Endodermal cell (in vitro differentiated cells): ENCODE results near the gene THSD1. TPM values are rescaled to one million over a fixed set of nuclear protein-coding genes. Genes with fewer than 3 reads are reported as not detected.
"Not testable (repeated sequence)": the region's sequence is repeated elsewhere in the genome, so short reads cannot be mapped to it uniquely, and the experiment has no call there.

Experiments used
- DNase-seq: peaks from one replicate; pipeline ENCODE4 v3.0.0-alpha.2; 2017
- H3K27ac ChIP-seq: 2 replicates; pipeline ENCODE4 v1.5.1; 2013; ENCODE audit warnings: mild to moderate bottlenecking, low read depth, low read length, moderate library complexity
- H3K27me3 ChIP-seq: 2 replicates; pipeline ENCODE4 v1.6.1; 2013; ENCODE audit warnings: mild to moderate bottlenecking, low read length, moderate library complexity; ENCODE audit not compliant: insufficient read depth, control insufficient read depth, poor library complexity, severe bottlenecking
- H3K36me3 ChIP-seq: 2 replicates; pipeline ENCODE4 v1.7.0; 2013; ENCODE audit warnings: mild to moderate bottlenecking, low read length, moderate library complexity; ENCODE audit not compliant: control insufficient read depth, insufficient read depth
- H3K4me1 ChIP-seq: one replicate; pipeline ENCODE4 v1.7.0; 2013; ENCODE audit warnings: low read length; ENCODE audit not compliant: control insufficient read depth, insufficient read depth
- H3K4me3 ChIP-seq: 2 replicates; pipeline ENCODE4 v1.5.1; 2013; ENCODE audit warnings: mild to moderate bottlenecking, low read length, moderate library complexity
- H3K9ac ChIP-seq: 2 replicates; pipeline ENCODE4 v1.6.1; 2013; ENCODE audit warnings: mild to moderate bottlenecking, low read length, moderate library complexity; ENCODE audit not compliant: poor library complexity, severe bottlenecking; ENCODE audit errors: extremely low read depth
- H3K9me3 ChIP-seq: 2 replicates; pipeline ENCODE4 v1.6.1; 2013; ENCODE audit warnings: mild to moderate bottlenecking, low read length, moderate library complexity; ENCODE audit not compliant: control insufficient read depth
- H3K27ac Mint-ChIP-seq: 2 replicates; pipeline ENCODE4 v1.8.0; 2020; ENCODE audit warnings: mixed read lengths
- H3K27me3 Mint-ChIP-seq: 2 replicates; pipeline ENCODE4 v1.8.0; 2021; ENCODE audit warnings: mild to moderate bottlenecking, mixed read lengths; ENCODE audit not compliant: insufficient read depth
- H3K36me3 Mint-ChIP-seq: 2 replicates; pipeline ENCODE4 v1.8.0; 2020; ENCODE audit warnings: low read depth, mixed read lengths
- H3K4me1 Mint-ChIP-seq: 2 replicates; pipeline ENCODE4 v1.8.0; 2020; ENCODE audit warnings: mixed read lengths
- H3K4me3 Mint-ChIP-seq: 2 replicates; pipeline ENCODE4 v1.8.0; 2020; ENCODE audit warnings: mild to moderate bottlenecking, moderate library complexity, mixed read lengths
- H3K9me3 Mint-ChIP-seq: 2 replicates; pipeline ENCODE4 v1.8.0; 2020; ENCODE audit warnings: mild to moderate bottlenecking, mixed read lengths
- WGBS, 2 experiments: methylation state at CpG; one replicate each; pipeline versions ENCODE4 v1.1.5 to v1.1.7; 2013; ENCODE audit warnings: missing lambda C conversion rate in 2 of 2, mixed read lengths in 1 of 2; ENCODE audit not compliant: insufficient coverage in 1 of 2, insufficient read length in 1 of 2; 5-methylcytosine and 5-hydroxymethylcytosine counted together
- total RNA-seq, 2 donors: library from RNA; stranded (reverse); fragmentation: NEBNext Ultra II Directional in 1 of 2; extraction: Animal tissue kit (Norgen Biotek cat#: 25700) in 1 of 2; gene quantifications; 2 replicates in 1 of 2; 3 replicates in 1 of 2; pipeline ENCODE4 v1.2.1, GENCODE V29; 2021
- TF ChIP-seq, protein P1 (sequence below): fragments of 200-600 bp; sonication (generic); conservative IDR thresholded peaks from 2 replicates; pipeline ENCODE4 v1.5.0; 2021; ENCODE audit warnings: antibody characterized with exemption, mild to moderate bottlenecking

The THSD1 gene
- total RNA-seq, 2 donors from 2014 or later: 0.48 to 0.73 TPM

DNA sequence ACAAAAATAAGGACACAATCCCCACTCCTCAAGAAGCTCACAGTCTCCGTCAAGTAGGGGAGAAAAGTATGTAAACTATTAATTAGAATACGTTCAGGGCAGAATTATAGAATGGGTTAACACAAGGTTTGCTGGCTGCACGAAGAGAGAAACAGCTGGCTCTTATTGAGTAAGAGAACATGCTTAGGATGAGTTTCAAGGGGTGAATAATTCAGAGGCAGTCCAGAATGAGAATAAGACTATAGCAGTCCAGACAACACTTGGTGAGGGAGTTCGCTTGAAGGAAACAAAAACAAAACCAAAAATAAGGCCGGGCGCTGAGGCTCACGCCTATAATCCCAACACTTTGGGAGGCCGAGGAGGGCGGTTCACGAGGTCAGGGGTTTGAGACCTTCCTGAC lies 61.9 kb downstream of the THSD1 start:
- H3K36me3 ChIP-seq: no peaks in the 10 kb centered on the region
- H3K27me3 ChIP-seq: no peaks in the 10 kb centered on the region
- Mint-ChIP-seq H3K27ac (no peak overlapping the region), H3K27me3 (no peaks in the 10 kb centered on the region), H3K4me3 (no peak overlapping the region), H3K9me3 (peaks cover 1% of the 10 kb centered on the region), H3K36me3 (no peaks in the 10 kb centered on the region), H3K4me1 (no peaks in the 10 kb centered on the region)
- no peak for DNase-seq
- no peaks in the 10 kb centered on the region for H3K9me3 ChIP-seq
- no peak overlapping the region for H3K27ac ChIP-seq
- WGBS, 2 experiments: 91 to 97% methylated on average over 10 of the region's 10 CpGs
- no peak overlapping the region for H3K9ac ChIP-seq
- TF ChIP-seq, protein P1, sequence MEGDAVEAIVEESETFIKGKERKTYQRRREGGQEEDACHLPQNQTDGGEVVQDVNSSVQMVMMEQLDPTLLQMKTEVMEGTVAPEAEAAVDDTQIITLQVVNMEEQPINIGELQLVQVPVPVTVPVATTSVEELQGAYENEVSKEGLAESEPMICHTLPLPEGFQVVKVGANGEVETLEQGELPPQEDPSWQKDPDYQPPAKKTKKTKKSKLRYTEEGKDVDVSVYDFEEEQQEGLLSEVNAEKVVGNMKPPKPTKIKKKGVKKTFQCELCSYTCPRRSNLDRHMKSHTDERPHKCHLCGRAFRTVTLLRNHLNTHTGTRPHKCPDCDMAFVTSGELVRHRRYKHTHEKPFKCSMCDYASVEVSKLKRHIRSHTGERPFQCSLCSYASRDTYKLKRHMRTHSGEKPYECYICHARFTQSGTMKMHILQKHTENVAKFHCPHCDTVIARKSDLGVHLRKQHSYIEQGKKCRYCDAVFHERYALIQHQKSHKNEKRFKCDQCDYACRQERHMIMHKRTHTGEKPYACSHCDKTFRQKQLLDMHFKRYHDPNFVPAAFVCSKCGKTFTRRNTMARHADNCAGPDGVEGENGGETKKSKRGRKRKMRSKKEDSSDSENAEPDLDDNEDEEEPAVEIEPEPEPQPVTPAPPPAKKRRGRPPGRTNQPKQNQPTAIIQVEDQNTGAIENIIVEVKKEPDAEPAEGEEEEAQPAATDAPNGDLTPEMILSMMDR: no peak
- H3K4me1 ChIP-seq: no peaks in the 10 kb centered on the region
- H3K4me3 ChIP-seq: no peak overlapping the region

DNA sequence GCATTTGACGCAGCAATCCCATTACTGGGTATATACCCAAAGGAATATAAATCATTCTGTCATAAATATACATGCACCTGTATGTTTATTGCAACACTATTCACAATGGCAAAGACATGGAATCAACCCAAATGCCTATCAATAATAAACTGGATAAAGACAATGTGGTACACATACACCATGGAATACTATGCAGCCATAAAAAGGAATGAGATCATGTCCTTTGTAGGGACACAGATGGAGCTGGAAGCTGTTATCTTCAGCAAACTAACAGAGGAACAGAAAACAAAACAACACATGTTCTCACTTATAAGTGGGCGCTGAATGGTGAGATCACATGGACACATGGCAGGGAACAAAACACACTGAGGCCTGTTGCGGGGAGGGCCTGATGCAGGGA lies 63.8 kb downstream of the THSD1 start:
- not testable (repeated sequence) for H3K36me3 Mint-ChIP-seq, DNase-seq, H3K27me3 ChIP-seq, H3K27ac ChIP-seq, H3K4me3 Mint-ChIP-seq, H3K9me3 Mint-ChIP-seq, H3K27me3 Mint-ChIP-seq, H3K9ac ChIP-seq, H3K36me3 ChIP-seq, H3K4me3 ChIP-seq, H3K4me1 Mint-ChIP-seq, H3K9me3 ChIP-seq, H3K4me1 ChIP-seq, H3K27ac Mint-ChIP-seq
- WGBS, 2 experiments: 94 to 98% methylated on average over 2 of the region's 3 CpGs

DNA sequence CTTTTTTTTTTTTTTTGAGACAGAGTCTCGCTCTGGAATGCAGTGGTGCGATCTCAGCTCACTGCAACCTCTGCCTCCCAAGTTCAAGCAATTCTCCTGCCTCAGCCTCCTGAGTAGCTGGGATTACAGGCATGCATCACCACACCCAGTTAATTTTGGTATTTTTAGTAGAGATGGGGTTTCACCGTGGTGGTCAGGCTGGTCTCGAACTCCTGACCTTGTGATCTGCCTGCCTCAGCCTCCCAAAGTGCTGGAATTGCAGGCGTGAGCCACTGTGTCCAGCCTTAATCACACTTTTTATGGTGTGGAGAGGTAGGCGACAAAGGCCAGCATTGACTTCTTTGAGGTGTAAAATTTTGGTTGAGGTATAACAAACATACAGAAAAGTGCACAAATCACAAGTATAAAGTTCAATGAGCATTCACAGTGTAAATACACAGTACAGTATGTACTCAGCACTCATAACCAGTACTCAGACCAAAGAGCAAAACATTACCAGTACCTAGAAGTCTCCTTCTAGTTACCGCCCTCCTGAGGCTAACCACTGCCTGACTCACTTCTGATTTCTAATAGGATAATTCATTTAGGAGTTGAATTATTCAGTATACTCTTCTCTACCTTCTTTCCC lies 68.0 kb downstream of the THSD1 start:
- H3K36me3 ChIP-seq, H3K4me1 Mint-ChIP-seq, H3K9me3 Mint-ChIP-seq, H3K9me3 ChIP-seq, H3K4me1 ChIP-seq, H3K4me3 Mint-ChIP-seq, H3K27me3 Mint-ChIP-seq, H3K27ac ChIP-seq, H3K27me3 ChIP-seq, H3K27ac Mint-ChIP-seq, DNase-seq, H3K36me3 Mint-ChIP-seq, H3K4me3 ChIP-seq, H3K9ac ChIP-seq: not testable (repeated sequence)
- 90% methylated on average over 7 of the region's 7 CpGs; no CpG with 5 or more reads in 1 of the 2 experiments for WGBS, 2 experiments

DNA sequence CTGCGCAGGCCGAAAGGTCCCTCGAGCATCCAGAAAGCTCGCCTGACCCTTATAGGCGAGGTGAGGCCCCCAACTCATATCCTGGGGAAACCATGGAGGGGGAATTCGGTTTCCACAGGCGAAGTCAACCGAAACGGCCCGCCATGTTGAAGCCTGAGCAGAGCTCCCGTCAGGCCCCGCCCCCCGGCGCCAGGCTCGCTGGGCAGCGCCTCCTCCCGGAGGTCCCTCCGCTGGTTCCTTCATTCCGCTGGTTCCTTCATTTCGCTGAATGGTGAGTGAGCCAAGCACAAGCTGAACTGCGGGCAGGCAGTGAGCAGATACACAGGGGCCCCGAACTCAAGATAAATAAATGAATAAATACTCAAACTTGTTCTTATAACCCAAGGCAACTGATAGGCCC lies 71.9 kb downstream of the THSD1 start:
- not testable (repeated sequence) for H3K27ac ChIP-seq, H3K4me3 ChIP-seq, H3K4me1 ChIP-seq, H3K4me3 Mint-ChIP-seq, H3K9me3 ChIP-seq, H3K27ac Mint-ChIP-seq, H3K9me3 Mint-ChIP-seq, H3K36me3 Mint-ChIP-seq, H3K27me3 ChIP-seq, H3K4me1 Mint-ChIP-seq, H3K27me3 Mint-ChIP-seq, DNase-seq, H3K9ac ChIP-seq, H3K36me3 ChIP-seq
- WGBS, 2 experiments: no CpG with 5 or more reads among the region's 22 CpGs

DNA sequence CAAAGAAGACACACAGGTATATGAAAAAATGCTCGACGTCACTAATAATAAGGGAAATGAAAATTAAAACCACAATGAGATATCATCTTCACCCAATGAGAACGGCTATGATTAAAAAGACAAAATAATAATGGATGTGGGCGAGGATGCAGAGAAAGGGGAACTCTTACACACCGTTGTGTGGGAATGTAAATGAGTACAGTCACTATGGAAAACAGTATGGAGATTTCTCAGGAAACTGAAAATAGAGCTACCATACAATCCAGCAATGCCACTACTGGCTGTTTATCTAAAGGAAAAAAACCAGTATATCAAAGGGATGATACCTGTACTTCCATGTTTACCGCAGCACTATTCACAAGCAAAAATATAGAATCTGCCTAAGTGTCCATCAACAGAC lies 74.1 kb downstream of the THSD1 start:
- H3K27ac ChIP-seq, H3K4me1 ChIP-seq, H3K27ac Mint-ChIP-seq, H3K36me3 Mint-ChIP-seq, H3K4me1 Mint-ChIP-seq, H3K4me3 Mint-ChIP-seq, H3K27me3 Mint-ChIP-seq, H3K9me3 Mint-ChIP-seq, H3K9ac ChIP-seq, H3K9me3 ChIP-seq, H3K4me3 ChIP-seq, H3K36me3 ChIP-seq, H3K27me3 ChIP-seq, DNase-seq: not testable (repeated sequence)
- 86 to 90% methylated on average over 2 of the region's 6 CpGs for WGBS, 2 experiments
